Lung microvascular endothelial cell (primary cell): Measurements from ENCODE around the gene PPP2R5C. TPM values are rescaled to one million over a fixed set of nuclear protein-coding genes. Genes with fewer than 3 reads are reported as not detected.
"Not testable (repeated sequence)": the region's sequence is repeated elsewhere in the genome, so short reads cannot be mapped to it uniquely, and the experiment has no call there.

Experiments used
- DNase-seq, 2 donors: peaks; one replicate each; pipeline versions ENCODE4 v3.0.0 to v3.0.0-alpha.2; 2010; ENCODE audit warnings: low read depth in 2 of 2
- total RNA-seq: library from RNA; depleted of rRNA; stranded (reverse); fragments of >200 nt; gene quantifications from 2 replicates; pipeline ENCODE4 v1.2.1, GENCODE V29; 2014

PPP2R5C gene
- total RNA-seq, 1 donor from 2014 or later: 65.9 TPM

GRCh38 chr14:101964297-101965180 is 203.0 kb downstream of the PPP2R5C start, which contains the start of gene DYNC1H1:
DYNC1H1 (plus strand) TSS chr14:101964573; CDS start chr14:101964692, 119 bp downstream.
- DNase-seq: peak; percentile 94 to 95

DNA sequence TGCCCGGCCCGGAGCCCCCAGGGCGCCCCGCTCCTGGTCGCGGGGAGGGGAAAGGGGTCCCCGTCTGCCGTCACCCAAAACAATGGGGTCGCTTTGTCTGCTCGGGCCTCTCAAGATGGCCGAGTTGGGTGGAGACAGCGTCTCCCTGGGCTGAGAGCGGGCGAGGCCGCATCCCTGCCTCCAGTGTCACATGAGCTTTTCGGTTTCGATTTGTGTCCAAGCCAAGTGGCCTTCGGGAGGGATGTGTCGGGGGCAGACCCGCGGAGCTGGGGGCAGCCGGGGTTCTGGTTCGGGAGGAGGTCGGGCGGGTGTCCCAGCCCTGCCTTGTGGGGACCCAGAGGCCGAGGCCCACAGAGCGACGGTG is 203.7 kb downstream of the PPP2R5C start:
- peak; percentile 74 to 77 for DNase-seq

DNA sequence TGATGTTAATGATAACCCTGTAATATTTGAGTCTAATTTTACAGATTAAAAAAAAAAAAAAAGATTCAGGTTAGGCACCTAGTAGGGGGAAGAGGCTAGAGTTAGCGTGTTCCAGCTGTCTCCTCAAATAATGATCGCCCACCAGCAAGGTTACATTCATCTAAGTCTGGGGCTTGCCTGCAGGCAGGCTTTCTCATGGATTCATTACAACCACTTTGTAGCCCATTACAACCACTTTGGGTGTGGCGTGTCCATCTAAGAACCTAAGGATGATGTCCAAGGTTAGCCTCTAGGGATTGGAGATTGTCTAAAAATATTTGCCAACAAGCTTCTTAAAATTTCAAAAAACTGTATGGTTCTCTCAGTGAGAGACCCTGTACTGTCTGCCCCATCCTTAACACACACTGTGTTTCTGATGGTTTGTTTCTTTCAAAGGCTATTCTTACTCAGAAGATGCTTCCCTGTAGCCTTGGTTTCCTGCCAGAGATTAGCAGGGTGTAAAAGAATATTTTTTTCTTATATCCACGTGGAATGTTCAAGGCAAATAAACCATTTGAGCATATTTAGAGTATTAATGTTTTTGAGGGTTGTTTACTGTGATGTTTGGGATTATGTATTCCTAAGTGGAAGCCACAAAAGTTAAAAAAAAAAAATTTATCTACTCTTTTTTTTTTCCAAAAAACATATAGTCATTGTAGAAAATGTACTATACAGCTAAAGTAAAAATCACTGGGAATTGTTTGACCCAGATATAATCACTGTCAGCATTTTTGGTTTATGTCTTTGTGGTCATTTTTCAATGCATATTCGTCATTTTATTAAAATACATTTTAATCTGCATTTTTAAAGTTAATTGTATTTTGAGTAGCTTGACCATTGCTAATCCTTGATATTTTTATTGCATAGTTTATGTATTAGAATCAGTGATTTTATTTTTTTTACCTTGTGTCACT is 204.5 kb downstream of the PPP2R5C start:
- peak in 1 of 2 donors; percentile 33 for DNase-seq

- DNase-seq: no peak
These were observed 205.2 kb downstream of the PPP2R5C start for GRCh38 chr14:101966742-101967141.

DNA sequence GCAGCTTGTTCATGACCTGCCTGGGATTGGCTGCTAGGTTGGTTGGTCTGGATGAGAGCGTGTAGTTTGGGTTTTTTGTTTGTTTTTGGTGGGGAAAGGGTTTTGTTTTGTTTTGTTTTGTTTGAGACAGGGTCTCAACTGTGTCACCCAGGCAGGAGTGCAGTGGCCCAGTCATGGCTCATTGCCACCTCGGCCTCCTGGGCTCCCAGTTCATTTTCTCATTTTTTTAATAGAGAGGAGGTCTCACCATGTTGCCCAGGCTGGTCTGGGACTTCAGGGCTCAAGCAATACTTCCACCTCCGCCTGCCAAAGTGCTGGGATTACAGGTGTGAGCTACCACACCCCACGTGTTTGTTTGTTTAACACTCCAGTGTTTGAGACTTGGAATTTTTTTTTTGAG is 206.7 kb downstream of the PPP2R5C start:
- no peak for DNase-seq

DNA sequence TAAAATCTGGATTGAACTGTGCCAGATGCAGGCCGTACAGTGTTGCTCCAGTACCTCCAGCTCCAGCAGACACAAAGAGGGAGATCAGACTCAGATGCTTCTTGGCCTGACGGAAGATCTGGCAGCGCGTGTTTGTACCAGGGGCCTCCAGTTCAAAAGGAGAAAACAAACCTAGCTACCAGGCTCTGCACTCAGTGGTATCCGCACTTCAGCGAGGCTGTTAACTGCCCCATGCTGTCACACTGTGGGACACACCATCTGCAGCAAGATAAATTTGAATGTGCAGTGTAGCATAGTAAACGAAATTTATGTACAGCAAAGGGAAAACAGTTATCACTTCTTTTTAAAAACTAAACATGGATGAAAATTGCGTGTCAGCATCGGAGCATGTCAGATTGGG is 208.0 kb downstream of the PPP2R5C start:
- DNase-seq: no peak

GRCh38 chr14:101970830-101971400 is 209.4 kb downstream of the PPP2R5C start:
- DNase-seq: no peak

- DNase-seq: not testable (repeated sequence)
These were observed 209.9 kb downstream of the PPP2R5C start for GRCh38 chr14:101971458-101971857.

DNA sequence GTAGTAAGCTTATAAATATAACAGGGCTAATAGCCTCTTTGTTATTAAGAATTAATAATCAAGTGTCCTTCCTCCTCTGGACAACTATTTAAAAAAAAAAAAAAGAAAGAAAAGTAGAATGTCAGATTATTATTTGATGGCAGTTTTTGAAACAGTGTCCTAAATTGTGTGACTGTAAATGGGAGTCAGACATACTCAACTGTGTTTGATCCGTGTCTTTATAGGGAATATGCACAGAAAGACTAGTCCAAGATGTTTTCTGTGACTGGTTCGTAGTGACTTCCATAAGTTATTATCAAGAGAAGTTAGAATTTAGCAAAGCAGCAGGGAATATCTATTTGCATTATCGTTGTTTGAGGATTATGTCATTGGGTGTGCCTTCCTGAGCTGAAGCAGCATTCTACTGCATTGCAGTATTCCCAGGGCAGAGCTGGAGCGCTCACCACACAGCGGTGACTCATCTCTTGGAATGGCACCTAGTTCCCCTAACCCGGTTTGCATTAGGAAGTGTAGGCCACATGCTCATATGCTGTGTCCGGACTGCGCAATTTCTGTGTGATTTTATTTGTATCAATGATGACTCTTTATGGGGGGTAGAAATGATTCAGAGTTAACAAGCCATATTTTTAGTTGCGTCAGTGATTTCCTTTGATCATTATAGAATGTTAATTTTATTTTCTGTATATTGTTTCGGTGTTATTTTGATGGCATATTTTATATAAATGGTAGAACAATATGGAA is 210.8 kb downstream of the PPP2R5C start:
- DNase-seq: peak; percentile 99

DNA sequence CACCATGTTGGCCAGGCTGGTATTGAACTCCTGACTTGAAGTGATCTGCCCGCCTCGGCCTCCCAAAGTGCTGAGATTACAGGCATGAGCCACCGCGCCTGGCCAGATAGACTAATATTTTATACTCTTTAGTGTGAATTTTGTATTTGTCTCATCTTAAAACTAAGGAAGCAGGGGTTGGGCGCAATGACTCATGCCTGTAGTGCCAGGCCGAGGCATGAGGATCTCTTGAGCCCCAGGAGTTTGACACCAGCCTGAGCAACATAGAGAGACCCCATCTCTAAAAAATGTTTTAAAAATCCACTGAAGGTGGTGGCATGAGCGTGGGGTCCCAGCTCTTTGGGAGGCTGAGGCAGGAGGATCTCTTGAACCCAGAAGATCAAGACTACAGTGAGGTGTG is 211.8 kb downstream of the PPP2R5C start:
- DNase-seq: peak; percentile 31 to 48

- DNase-seq: no peak
These were observed 213.7 kb downstream of the PPP2R5C start for GRCh38 chr14:101975231-101975630.

Other genes with a start within 250 kb of the PPP2R5C start
- gene DIO3, start 200.2 kb upstream of the PPP2R5C start, total RNA-seq: not detected in 2 replicates
- 255 and 265 TPM in 2 replicates for gene DYNC1H1, start 202.9 kb downstream of the PPP2R5C start, total RNA-seq